Hematopoietic multipotent progenitor cell treated with erythropoietin and hydrocortisone succinate and interleukin-3 and kit ligand, for 6 days (in vitro differentiated cells): Measurements from ENCODE around the gene RAB4A.
"Not testable (repeated sequence)": the region's sequence is repeated elsewhere in the genome, so short reads cannot be mapped to it uniquely, and the experiment has no call there.

Source experiments
- DNase-seq: peaks from one replicate; pipeline ENCODE4 v3.0.0-alpha.2; 2015

The RAB4A gene

GRCh38 chr1:229300099-229300757, 29.3 kb downstream of the RAB4A start:
- no peak for DNase-seq

GRCh38 chr1:229302740-229303139, 31.8 kb downstream of the RAB4A start:
- no peak for DNase-seq

DNA sequence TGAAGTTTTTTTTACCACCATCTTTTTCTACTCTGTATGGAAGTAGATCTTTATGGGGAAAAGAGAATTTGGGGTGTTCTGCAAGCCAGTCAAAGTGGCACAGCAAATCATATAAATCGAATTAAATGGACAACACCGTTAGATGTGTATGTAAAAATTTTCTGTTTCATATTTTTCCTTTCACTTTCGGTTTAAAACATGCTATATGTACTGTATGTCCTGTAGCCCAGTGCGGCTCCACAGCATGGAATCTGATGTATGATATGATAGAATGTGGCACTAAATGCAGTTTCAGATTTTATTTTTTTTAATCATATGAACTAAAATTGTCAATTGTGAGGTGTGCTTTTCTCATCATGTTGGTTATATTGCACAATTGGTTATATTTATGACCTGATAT, 32.9 kb downstream of the RAB4A start:
- no peak for DNase-seq

GRCh38 chr1:229305392-229305791, 34.5 kb downstream of the RAB4A start:
- no peak for DNase-seq

- no peak for DNase-seq
Measured at GRCh38 chr1:229309074-229309473, 38.2 kb downstream of the RAB4A start.

GRCh38 chr1:229309684-229310083, 38.8 kb downstream of the RAB4A start:
- no peak for DNase-seq

DNA sequence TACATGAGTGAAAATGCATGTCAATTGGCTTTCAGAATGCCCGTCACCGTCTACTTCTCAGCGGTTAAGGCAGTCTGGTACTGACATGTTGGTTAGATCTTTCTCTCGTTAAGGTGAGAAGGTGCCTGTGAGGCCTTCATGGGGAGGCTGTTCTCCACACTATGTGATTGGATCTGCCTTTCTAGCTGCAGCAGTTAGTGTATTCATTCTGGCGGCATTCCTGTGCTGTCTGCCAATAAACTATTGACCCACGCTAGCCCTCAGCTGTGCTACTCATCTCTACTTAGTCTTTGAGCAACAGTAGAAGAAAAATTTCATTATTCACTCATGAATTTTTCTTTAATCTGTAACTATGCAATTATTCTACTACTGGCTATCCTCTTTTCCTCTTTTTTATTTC, 39.9 kb downstream of the RAB4A start:
- no peak for DNase-seq

GRCh38 chr1:229316166-229316565, 45.3 kb downstream of the RAB4A start:
- no peak for DNase-seq

DNA sequence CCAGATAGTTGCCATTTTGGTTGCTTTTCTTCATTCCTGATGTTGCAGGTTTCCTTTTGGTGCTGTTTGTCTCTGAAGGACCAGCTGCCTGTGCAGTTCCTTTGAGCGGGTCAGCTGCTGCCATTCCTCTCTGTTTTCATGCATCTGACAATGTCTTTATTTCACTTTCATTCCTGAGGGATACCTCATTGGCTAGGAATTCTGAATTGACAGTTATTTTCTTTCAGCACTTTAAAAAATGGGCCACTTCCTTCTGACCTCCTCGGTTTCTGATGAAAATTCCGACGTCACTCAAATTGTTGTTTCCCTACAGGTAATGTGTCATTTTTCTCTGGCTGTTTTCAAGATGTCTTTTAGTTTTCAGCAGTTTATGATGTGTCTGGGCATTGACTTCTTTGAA, 47.1 kb downstream of the RAB4A start:
- DNase-seq, result no peak

DNA sequence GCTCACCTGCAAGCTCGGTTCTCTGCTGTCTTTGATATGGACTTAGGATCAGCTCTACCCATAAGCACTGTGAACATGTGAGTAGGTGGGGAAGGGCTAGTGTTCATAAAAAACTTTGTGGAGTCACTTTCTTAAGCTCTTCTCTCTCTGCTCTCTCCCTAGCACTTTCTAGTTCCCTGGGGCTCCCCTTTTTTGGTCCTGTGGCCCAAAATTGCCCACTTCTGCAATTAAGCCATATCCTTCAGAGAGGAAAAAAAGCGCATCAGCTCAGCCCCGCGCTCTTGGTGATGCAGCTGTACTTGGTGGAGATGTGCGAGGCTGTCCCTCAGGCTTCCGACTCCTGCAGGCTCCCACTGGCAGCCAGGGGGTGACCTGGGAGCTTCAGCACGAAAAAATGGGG, 48.6 kb downstream of the RAB4A start:
- DNase-seq, result no peak

- no peak for DNase-seq
Measured at GRCh38 chr1:229323201-229323600, 52.3 kb downstream of the RAB4A start.

DNA sequence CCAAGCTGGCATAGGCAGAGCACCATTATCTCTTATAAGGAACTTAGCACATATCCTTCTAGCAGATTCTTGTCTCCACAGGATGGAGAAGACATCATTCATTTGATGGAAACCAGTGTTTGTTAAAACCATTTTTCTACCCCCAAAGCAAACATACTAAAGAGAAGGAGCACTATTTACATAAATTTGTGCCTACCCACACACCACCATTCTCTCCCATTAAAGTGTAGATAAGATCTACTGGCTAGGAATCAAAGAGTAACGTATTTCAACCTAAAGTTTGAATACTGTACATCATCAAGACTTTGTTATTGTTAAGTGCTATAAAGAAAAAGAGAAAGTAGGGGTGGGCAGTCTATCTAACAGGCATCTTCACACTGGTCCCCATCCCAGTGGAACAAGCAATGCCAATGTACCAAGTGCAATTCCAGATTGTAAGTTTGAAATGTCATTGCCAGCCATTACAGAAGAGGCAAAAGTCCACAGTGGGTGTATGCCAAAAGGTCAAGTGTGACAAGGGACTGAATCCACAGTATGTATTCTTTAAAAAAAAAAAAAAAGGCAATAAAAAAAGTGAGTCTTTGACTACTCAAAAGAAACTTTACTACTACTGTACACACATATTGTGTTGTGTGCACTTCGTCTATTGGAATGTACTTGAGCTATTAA, 53.1 kb downstream of the RAB4A start:
- no peak for DNase-seq

DNA sequence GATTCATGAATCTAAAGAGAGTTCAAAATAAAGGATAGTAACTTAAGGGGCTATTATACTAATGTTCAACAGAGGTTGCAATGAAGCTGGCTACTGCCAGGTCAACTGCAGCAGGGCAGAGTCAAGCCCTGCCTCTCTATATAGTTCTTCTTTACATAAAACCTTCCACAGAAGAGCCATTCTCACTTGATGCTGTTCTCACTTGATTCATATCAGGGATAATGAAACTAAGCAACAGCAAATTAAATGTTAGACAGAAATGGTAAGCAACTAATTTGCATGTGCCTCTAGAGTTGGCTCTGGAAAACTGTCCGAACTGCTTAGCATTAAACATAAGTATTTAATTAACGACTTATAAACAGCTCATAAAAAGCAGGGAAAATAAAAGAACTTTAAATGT, 54.5 kb downstream of the RAB4A start:
- no peak for DNase-seq

DNA sequence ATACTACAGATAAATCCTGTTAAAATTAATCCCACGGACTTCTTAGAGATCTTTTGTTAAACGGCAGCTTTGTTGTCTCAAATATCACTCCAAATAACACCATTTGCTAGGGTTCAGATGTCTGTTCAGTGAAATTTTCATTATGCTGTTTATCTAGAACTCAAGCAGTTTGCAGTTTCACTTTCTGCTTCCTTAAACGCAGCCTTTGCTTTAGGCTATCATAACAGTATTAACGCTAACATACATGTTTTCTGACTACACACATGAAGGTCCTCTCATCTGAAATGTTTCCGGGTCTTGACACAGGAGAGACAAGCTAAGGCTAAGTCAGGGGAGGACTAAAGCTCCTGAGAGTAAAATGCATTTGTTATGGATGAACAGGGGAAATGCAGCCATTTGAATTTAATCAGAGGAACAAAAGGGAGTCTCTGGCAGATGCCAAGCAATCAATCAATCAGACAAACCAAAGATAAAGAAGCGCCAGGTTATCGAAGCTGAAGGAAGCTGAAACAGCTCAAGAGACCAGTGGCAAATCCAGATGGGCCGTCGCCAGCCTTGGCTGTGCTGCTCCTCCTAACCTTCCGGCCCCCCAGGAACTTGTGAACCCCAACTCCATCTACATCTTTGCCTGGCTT, 55.1 kb downstream of the RAB4A start:
- DNase-seq, result no peak

DNA sequence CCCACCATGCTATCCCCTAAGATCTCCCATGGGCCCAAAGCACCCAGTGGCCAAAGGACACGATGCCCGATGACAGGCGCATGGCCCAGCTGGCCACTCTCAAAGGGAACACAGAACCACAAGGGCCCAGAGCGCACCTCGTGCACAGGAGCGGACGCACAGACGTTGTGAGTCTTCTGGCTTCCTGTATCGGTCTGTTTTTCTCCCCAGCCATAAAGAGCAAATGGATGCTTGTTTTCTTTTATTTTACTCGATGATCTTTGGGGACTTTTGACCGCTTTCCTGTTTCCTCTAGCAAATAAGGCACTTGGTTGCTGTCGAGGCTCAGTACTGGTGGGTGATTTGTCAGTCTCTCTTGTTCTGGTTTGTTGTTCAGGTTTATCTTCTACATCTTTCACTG, 55.7 kb downstream of the RAB4A start:
- DNase-seq, result no peak

- not testable (repeated sequence) for DNase-seq
Measured at GRCh38 chr1:229327765-229328164, 56.9 kb downstream of the RAB4A start.

DNA sequence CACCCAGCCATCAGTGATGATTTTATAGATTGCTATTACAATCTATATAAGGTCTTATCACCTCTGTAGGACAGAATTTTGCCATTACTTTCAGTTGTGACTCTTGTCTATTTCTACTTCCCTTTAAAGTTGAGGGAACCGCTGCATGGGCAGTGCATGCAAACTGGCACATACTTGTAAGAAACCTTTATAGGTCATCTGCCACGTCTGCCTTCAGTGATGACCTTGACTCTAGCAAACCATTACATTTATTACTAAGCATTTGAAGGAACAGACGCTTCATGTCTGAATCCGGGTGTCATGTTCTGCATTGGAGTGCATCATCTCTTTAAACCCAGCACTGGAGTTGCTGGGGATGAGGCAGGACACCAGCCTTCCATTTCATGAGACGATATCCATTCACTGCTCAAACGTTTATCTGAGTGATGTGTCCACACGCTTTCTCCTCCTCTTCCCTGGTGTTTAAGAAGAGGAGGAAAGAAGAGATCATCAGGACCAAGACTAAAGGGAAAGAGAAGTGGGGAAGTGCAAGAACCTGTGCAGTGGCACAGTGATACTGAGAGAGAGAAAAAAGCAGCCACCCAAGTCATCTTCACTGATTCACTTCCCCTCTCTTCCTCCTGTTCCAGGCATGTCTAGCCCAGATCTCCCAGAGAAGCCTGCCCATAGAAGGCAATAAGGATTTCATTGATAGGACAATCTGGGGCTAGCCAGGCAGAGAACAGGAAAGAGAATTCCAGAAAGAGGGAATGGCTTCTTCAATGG, 57.9 kb downstream of the RAB4A start:
- DNase-seq, result no peak

DNA sequence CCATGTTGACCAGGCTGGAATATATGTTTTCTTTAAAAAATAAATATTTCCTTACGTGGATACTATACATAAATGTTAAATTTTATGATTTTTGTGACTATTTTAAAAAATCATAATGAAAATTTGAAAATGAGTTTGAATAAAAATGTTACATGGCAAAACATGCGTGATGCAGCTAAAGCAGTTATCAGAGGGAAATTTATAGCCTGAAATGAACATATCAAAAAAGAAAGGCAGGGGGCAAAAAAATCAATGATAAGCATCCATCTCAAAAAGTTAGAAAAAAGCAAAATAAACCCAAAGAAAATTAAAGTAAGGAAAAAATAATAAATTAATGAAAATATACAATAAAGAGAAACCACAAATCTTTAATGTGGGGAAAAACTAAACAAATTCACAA, 63.4 kb downstream of the RAB4A start:
- no peak for DNase-seq

DNA sequence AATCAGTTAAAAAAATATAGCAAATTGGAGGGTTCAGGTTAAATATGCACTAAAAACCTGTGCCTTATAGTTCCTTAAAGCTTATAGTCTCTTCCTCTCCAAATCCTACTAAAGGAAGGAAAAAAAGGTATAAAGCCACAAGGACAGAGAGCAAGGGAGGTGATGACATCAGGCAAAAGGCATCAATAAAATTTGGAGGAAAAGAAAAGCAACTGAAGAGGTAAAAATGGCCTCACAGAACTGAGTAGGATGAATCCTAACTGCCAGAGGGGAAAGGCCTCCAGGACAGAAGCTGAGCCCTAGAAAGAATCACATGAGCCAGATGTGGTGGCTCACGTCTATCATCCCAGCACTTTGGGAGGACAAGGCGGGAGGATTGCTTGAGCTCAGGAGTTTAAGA, 63.8 kb downstream of the RAB4A start:
- no peak for DNase-seq

DNA sequence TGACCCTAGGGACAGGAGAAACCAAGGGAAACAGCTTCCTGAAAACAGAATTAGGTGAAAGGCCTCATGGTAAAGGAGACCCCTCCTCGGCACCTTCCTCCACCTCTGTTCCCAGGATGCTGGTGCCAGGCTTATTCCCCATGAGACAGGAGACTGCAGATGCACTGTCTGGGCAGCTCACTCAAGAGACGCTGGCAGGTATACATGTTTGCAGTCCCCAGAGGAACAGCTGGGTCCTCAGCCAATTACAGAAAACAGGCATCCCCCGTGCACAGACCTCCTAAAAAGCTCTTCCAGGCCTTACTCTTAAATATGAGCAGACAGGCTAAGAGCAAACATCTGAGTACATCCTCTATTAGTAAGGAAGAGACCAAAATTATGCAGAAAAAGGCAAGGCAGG, 65.4 kb downstream of the RAB4A start:
- DNase-seq, result no peak

GRCh38 chr1:229339086-229339485, 68.2 kb downstream of the RAB4A start:
- DNase-seq, result no peak

DNA sequence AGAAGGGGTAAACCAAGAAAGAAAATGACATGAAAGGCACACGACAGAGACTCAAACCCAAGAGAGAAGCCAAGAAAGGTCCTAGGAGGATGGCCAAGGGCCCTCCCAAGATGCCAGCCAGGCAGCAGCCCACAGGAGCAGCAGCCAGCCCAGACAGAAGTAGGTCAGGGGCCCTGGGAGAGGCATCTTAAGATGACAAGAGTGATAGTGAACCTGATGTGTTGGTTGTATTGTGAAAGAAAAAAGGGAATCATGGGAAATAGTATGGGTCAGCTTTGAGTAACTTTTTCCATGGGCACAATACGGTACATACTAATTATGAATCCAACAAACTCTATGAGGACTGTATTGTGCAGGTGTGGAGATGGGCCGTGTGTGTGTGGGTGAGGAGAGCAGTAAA, 68.6 kb downstream of the RAB4A start:
- peak; percentile 31 for DNase-seq

DNA sequence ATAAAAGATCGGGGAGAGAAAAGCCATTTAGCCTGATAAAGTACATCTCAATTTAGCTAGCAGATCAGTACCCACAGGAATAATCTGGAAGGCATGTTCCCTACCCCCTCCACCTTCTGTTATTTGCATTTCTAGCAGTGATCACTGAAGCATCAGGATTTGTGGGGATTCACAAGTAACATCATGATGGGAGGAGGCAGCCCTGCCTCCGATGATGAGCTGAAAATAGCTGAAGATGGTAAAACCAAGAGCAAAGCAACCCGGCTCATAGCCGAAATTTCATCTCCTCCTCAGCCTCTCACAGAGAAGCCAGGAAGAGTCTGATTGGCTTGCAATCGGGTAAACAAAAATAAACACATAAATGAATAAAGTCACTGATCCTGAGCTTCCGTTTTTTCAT, 69.6 kb downstream of the RAB4A start:
- DNase-seq, result no peak
